Subcutaneous preadipocyte (primary cell): Measurements from ENCODE around the gene DTD2. TPM values are rescaled to one million over a fixed set of nuclear protein-coding genes. Genes with fewer than 3 reads are reported as not detected.

ENCODE experiments used
- total RNA-seq: library from RNA; depleted of rRNA; stranded (reverse); fragments of >200 nt; gene quantifications from 2 replicates; pipeline ENCODE4 v1.2.3, GENCODE V29; 2012

Gene DTD2
- 47.7 and 47.8 TPM in 2 replicates for total RNA-seq

GRCh38 chr14:31456841-31457664, at the start of gene DTD2:
TSS of gene DTD2 (minus strand) at chr14:31457506. CDS start at chr14:31457393, 113 bp downstream.

DNA sequence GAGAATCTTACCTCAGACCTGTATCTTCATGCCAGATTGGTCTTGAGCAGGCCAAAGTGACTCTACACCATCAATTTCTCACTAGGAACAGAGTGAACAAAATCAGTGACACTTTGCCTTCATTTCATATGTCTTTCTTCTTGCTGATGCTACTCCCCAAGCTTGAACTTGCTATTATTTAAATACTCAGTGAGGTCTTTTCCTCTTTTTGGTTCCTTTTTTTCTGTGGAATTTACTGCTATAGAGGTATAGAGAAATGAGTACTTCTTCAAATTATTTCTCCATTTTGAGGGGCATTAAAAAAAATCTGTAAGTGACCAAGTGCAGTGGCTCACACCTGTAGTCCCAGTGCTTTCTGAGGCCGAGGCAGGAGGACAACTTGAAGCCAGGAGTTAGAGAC, 30.6 kb upstream of the DTD2 start, which contains the start of gene GPR33:
Gene GPR33, minus strand, starts transcription at position 154 of the 400 bp plus-strand sequence. CDS start 4,074 bp downstream, outside the sequence.

GRCh38 chr14:31420319-31421111, 36.8 kb downstream of the DTD2 start, which contains the start of gene HEATR5A:
TSS of gene HEATR5A (minus strand) at chr14:31420550. CDS start at chr14:31402975, 17,575 bp downstream.

Other genes starting within 250 kb of the DTD2 start
- gene HECTD1, start 249.7 kb downstream of the DTD2 start, total RNA-seq, result 197 and 250 TPM in 2 replicates
- gene HEATR5A, start 37.0 kb downstream of the DTD2 start, total RNA-seq, result 25.7 and 39.1 TPM in 2 replicates
- gene GPR33, start 30.5 kb upstream of the DTD2 start, total RNA-seq, result not detected in 2 replicates
- 11.4 and 13.3 TPM in 2 replicates for gene NUBPL, start 103.9 kb upstream of the DTD2 start, total RNA-seq